ENCODE measurements around the gene DHRSX.
"Not testable (repeated sequence)": the region's sequence is repeated elsewhere in the genome, so short reads cannot be mapped to it uniquely, and the experiment has no call there.

The DHRSX gene

GRCh38 chrX:2464677-2465166, 36.1 kb downstream of the DHRSX start:
- Histone ChIP-seq H2AFZ (ENCODE audit: low read depth, low read length, severe bottlenecking) (no peak overlapping the region), H3K36me3 (ENCODE audit: low read length) (no peaks in the 10 kb centered on the region), H3K79me2 (ENCODE audit: insufficient read depth, low read length) (no peaks in the 10 kb centered on the region; the same call in 1 of the 2 replicates), H3K9me2 (replicated peaks; ENCODE audit: insufficient read depth, low read length) (no peaks in the 10 kb centered on the region), H4K20me1 (ENCODE audit: low read depth, low read length) (no peaks in the 10 kb centered on the region), H3K9ac (ENCODE audit: low read length) (no peak overlapping the region), H3K27me3 (ENCODE audit: low read length) (no peaks in the 10 kb centered on the region), H3K9me3 (ENCODE audit: insufficient read depth, low read length) (no peaks in the 10 kb centered on the region), H3K4me3 (ENCODE audit: insufficient read depth, low read length, poor library complexity, severe bottlenecking) (no peak overlapping the region), H3K4me2 (ENCODE audit: low read depth, low read length, poor library complexity, severe bottlenecking) (no peak overlapping the region), H3K27ac (ENCODE audit: low read depth, low read length) (no peak overlapping the region), H3F3A (ENCODE audit: insufficient read depth) (no peaks in the 10 kb centered on the region)
- TF ChIP-seq CTCF (IDR thresholded peaks at IDR 0.05; ENCODE audit: insufficient read depth, low read length, poor library complexity, severe bottlenecking), result no peak
- no peak for TF ChIP-seq EZH2phosphoT487 (conservative IDR thresholded peaks at IDR 0.05; ENCODE audit: low read length)

DNA sequence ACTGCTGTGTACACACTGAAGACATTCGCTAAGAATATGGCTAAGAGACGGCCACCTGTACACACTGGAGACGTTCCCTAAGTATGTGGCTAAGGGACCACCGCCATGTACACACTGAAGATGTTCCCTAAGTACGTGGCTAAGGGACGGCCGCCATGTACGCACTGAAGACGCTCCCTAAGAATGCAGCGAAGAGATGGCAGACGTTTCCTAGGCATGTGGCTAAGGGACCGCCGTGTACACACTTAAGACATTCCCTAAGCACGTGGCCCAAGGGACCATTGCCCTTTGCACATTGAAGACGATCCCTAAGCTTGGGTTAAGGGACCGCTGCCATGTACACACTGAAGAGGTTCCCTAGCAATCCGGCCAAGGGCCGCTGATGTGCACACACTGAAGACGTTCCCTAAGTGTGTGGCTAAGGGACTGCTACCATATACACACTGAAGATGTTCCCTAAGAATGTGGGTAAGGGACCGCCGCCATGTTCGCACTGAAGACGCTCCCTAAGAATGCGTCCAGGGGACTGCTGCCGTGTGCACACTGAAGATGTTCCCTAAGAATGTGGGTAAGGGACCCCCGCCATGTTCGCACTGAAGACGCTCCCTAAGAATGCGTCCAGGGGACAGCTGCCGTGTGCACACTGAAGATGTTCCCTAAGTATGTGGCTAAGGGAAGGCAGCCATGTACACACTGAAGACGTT, 36.7 kb downstream of the DHRSX start:
- H3K36me3 ChIP-seq (ENCODE audit: low read length), result no peaks in the 10 kb centered on the region

GRCh38 chrX:2463481-2463880, 37.3 kb downstream of the DHRSX start:
- H3K27me3 ChIP-seq (ENCODE audit: low read length); H3F3A ChIP-seq (ENCODE audit: insufficient read depth); H3K4me2 ChIP-seq (ENCODE audit: low read depth, low read length, poor library complexity, severe bottlenecking); H4K20me1 ChIP-seq (ENCODE audit: low read depth, low read length); H3K79me2 ChIP-seq (ENCODE audit: insufficient read depth, low read length); H3K4me3 ChIP-seq (ENCODE audit: insufficient read depth, low read length, poor library complexity, severe bottlenecking); H3K27ac ChIP-seq (ENCODE audit: low read depth, low read length); H3K9me2 ChIP-seq (replicated peaks; ENCODE audit: insufficient read depth, low read length); H3K9ac ChIP-seq (ENCODE audit: low read length); H3K9me3 ChIP-seq (ENCODE audit: insufficient read depth, low read length); H2AFZ ChIP-seq (ENCODE audit: low read depth, low read length, severe bottlenecking); H3K36me3 ChIP-seq (ENCODE audit: low read length): not testable (repeated sequence)

More for the DNA sequence above, 36.7 kb downstream of the DHRSX start:
- H3F3A ChIP-seq (ENCODE audit: insufficient read depth), result no peaks in the 10 kb centered on the region
- no peak overlapping the region for H2AFZ ChIP-seq (ENCODE audit: low read depth, low read length, severe bottlenecking)
- no peaks in the 10 kb centered on the region for H4K20me1 ChIP-seq (ENCODE audit: low read depth, low read length)
- no peaks in the 10 kb centered on the region for H3K27me3 ChIP-seq (ENCODE audit: low read length)
- no peak overlapping the region for H3K9ac ChIP-seq (ENCODE audit: low read length)
- H3K27ac ChIP-seq (ENCODE audit: low read depth, low read length), result no peak overlapping the region
- H3K9me3 ChIP-seq (ENCODE audit: insufficient read depth, low read length), result no peaks in the 10 kb centered on the region
- TF ChIP-seq CTCF (IDR thresholded peaks at IDR 0.05; ENCODE audit: insufficient read depth, low read length, poor library complexity, severe bottlenecking) (no peak), EZH2phosphoT487 (conservative IDR thresholded peaks at IDR 0.05; ENCODE audit: low read length) (no peak)
- no peak overlapping the region for H3K4me2 ChIP-seq (ENCODE audit: low read depth, low read length, poor library complexity, severe bottlenecking)
- no peaks in the 10 kb centered on the region for H3K9me2 ChIP-seq (replicated peaks; ENCODE audit: insufficient read depth, low read length)
- H3K79me2 ChIP-seq (ENCODE audit: insufficient read depth, low read length), result no peaks in the 10 kb centered on the region
- no peak overlapping the region for H3K4me3 ChIP-seq (ENCODE audit: insufficient read depth, low read length, poor library complexity, severe bottlenecking)

DNA sequence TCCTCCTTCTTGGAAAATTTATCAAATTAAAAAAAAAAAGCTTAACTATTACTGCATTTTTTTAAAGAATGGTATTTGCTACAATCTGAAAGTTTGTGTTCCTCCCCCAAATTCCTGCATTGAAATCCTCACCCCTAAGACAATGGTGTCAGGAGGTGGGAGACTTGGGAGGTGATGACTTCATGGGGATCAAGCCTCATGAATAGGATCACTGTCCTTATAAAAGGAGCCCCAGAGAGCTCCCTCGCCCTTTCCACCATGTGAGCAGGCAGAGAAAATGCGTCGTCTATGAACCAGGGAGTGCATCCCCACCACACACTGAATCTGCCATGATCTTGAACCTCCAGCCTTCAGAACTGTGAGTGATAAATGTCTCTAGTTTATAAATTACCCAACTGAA, 38.0 kb downstream of the DHRSX start:
- Histone ChIP-seq H3K27ac (ENCODE audit: low read depth, low read length) (no peak overlapping the region), H3K4me2 (ENCODE audit: low read depth, low read length, poor library complexity, severe bottlenecking) (no peak overlapping the region), H3K9ac (ENCODE audit: low read length) (no peak overlapping the region), H3K36me3 (ENCODE audit: low read length) (no peaks in the 10 kb centered on the region), H3K79me2 (ENCODE audit: insufficient read depth, low read length) (no peaks in the 10 kb centered on the region), H2AFZ (ENCODE audit: low read depth, low read length, severe bottlenecking) (no peak overlapping the region), H3F3A (ENCODE audit: insufficient read depth) (no peaks in the 10 kb centered on the region), H3K9me2 (replicated peaks; ENCODE audit: insufficient read depth, low read length) (no peaks in the 10 kb centered on the region), H3K27me3 (ENCODE audit: low read length) (no peaks in the 10 kb centered on the region), H3K9me3 (ENCODE audit: insufficient read depth, low read length) (no peaks in the 10 kb centered on the region), H4K20me1 (ENCODE audit: low read depth, low read length) (no peaks in the 10 kb centered on the region), H3K4me3 (ENCODE audit: insufficient read depth, low read length, poor library complexity, severe bottlenecking) (no peak overlapping the region)
- TF ChIP-seq EZH2phosphoT487 (conservative IDR thresholded peaks at IDR 0.05; ENCODE audit: low read length) (no peak), CTCF (IDR thresholded peaks at IDR 0.05; ENCODE audit: insufficient read depth, low read length, poor library complexity, severe bottlenecking) (no peak)

Data from SU-DHL-6 (cell line).